ENCODE measurements around the gene COL4A2. TPM values are rescaled to one million over a fixed set of nuclear protein-coding genes. Genes with fewer than 3 reads are reported as not detected.
A peak's percentile ranks its signal among the peaks of the same experiment; 100 is the strongest.

COL4A2 gene
- total RNA-seq, 4 donors from 2014 or later: 419 to 931 (median 555) TPM

GRCh38 chr13:110285991-110286832 lies 20.9 kb upstream of the COL4A2 start:
- no peaks in the 10 kb centered on the region for H3K9me3 ChIP-seq
- WGBS: 76% methylated on average over 14 of the region's 14 CpGs

GRCh38 chr13:110286833-110287819 lies 20.0 kb upstream of the COL4A2 start:
- intact Hi-C loops (cut with DNase I): no loop called here
- Histone ChIP-seq H3K27ac (replicated peaks in 1 of 4) (peak overlapping the region; percentile 52 to 99 (median 74)), H3K9me3 (no peaks in the 10 kb centered on the region), H3K36me3 (peaks cover 0 to 18% (median 11%) of the 10 kb centered on the region in 4 donors), H3K4me1 (peaks cover 55 to 95% (median 84%) of the 10 kb centered on the region in 4 donors), H3K27me3 (no peaks in the 10 kb centered on the region), H3K4me3 (no peak overlapping the region)
- 58% methylated on average over 21 of the region's 21 CpGs for WGBS
- TF ChIP-seq EP300 (IDR thresholded peaks at IDR 0.05) (no peak), POLR2AphosphoS5 (IDR thresholded peaks at IDR 0.05) (peak in 1 of 2 donors; percentile 10), CTCF (IDR thresholded peaks at IDR 0.05) (no peak), POLR2A (IDR thresholded peaks at IDR 0.05; ENCODE audit: low read depth) (no peak)
- no peak for DNase-seq (ENCODE audit: extremely low spot score)

More at GRCh38 chr13:110285991-110286832, 20.9 kb upstream of the COL4A2 start:
- Histone ChIP-seq H3K4me3 (no peak overlapping the region), H3K36me3 (peaks cover 0 to 18% (median 11%) of the 10 kb centered on the region in 4 donors), H3K4me1 (peaks cover 64 to 95% (median 89%) of the 10 kb centered on the region in 4 donors), H3K27ac (replicated peaks in 1 of 4) (peak overlapping the region; percentile 52 to 99 (median 74)), H3K27me3 (no peaks in the 10 kb centered on the region)
- no peak for DNase-seq (ENCODE audit: extremely low spot score)
- intact Hi-C loops (cut with DNase I): no loop called here
- TF ChIP-seq POLR2AphosphoS5 (IDR thresholded peaks at IDR 0.05) (no peak), CTCF (IDR thresholded peaks at IDR 0.05) (no peak), EP300 (IDR thresholded peaks at IDR 0.05) (no peak), POLR2A (IDR thresholded peaks at IDR 0.05; ENCODE audit: low read depth) (no peak)

GRCh38 chr13:110289174-110289573 lies 17.9 kb upstream of the COL4A2 start:
- Histone ChIP-seq H3K4me1 (peaks cover 54 to 95% (median 83%) of the 10 kb centered on the region in 4 donors), H3K4me3 (no peak overlapping the region), H3K27me3 (no peaks in the 10 kb centered on the region), H3K27ac (replicated peaks in 1 of 4) (peak overlapping the region; percentile 73 to 99 (median 78)), H3K36me3 (peaks cover 0 to 18% (median 11%) of the 10 kb centered on the region in 4 donors), H3K9me3 (no peaks in the 10 kb centered on the region)
- 89% methylated on average over 7 of the region's 9 CpGs for WGBS
- no peak for DNase-seq (ENCODE audit: extremely low spot score)
- no peak for TF ChIP-seq POLR2AphosphoS5 (IDR thresholded peaks at IDR 0.05)
- no peak for TF ChIP-seq CTCF (IDR thresholded peaks at IDR 0.05)
- no peak for TF ChIP-seq EP300 (IDR thresholded peaks at IDR 0.05)
- no peak for TF ChIP-seq POLR2A (IDR thresholded peaks at IDR 0.05; ENCODE audit: low read depth)
- intact Hi-C loops (cut with DNase I): no loop called here

GRCh38 chr13:110289661-110290060 lies 17.4 kb upstream of the COL4A2 start:
- Histone ChIP-seq H3K27me3 (no peaks in the 10 kb centered on the region), H3K36me3 (peaks cover 0 to 18% (median 11%) of the 10 kb centered on the region in 4 donors), H3K4me1 (peaks cover 54 to 95% (median 83%) of the 10 kb centered on the region in 4 donors), H3K4me3 (no peak overlapping the region), H3K9me3 (no peaks in the 10 kb centered on the region), H3K27ac (replicated peaks in 1 of 4) (peak overlapping the region; percentile 73 to 99 (median 78))
- DNase-seq (ENCODE audit: extremely low spot score): no peak
- 76% methylated on average over 11 of the region's 11 CpGs for WGBS
- intact Hi-C loops (cut with DNase I): no loop called here
- no peak for TF ChIP-seq EP300 (IDR thresholded peaks at IDR 0.05)
- TF ChIP-seq POLR2AphosphoS5 (IDR thresholded peaks at IDR 0.05): no peak
- TF ChIP-seq CTCF (IDR thresholded peaks at IDR 0.05): peak in 1 of 3 experiments; percentile 10

All from esophagus muscularis mucosa (tissue), 4 donors.